GM23338 (cell line): ENCODE results near the gene OR5D14. TPM values are rescaled to one million over a fixed set of nuclear protein-coding genes. Genes with fewer than 3 reads are reported as not detected.

Experiments used
- ATAC-seq: fragments of 200-7000 bp; cut with Tn5 transposase; 3 replicates; pipeline ENCODE4 v1.9.1; 2020
- DNase-seq: peaks from one replicate; pipeline ENCODE4 v3.0.0-alpha.2; 2015; ENCODE audit warnings: low spot score
- H2AFZ ChIP-seq: fragments of 200-600 bp; sonication (generic); 2 replicates; pipeline ENCODE4 v1.8.0; 2016; ENCODE audit warnings: antibody characterized with exemption, mild to moderate bottlenecking, moderate library complexity
- H3F3A ChIP-seq: fragments of 200-600 bp; sonication (generic); replicated peaks from 2 replicates; pipeline ENCODE4 v1.8.0; 2017; ENCODE audit warnings: antibody characterized with exemption, mixed run types, low read depth
- H3K27ac ChIP-seq: fragments of 200-600 bp; sonication (generic); 2 replicates; pipeline ENCODE4 v1.6.1; 2016; ENCODE audit warnings: low read depth
- H3K27me3 ChIP-seq: fragments of 200-600 bp; sonication (generic); 2 replicates; pipeline ENCODE4 v1.8.0; 2016; ENCODE audit warnings: mild to moderate bottlenecking, mixed run types, moderate library complexity; ENCODE audit not compliant: insufficient read depth
- H3K36me3 ChIP-seq: fragments of 200-600 bp; sonication (generic); 2 replicates; pipeline ENCODE4 v1.8.0; 2016; ENCODE audit warnings: mild to moderate bottlenecking; ENCODE audit not compliant: insufficient read depth
- H3K4me1 ChIP-seq: fragments of 200-600 bp; sonication (generic); 2 replicates; pipeline ENCODE4 v1.8.0; 2016; ENCODE audit warnings: mild to moderate bottlenecking, moderate library complexity; ENCODE audit not compliant: insufficient read depth
- H3K4me2 ChIP-seq: fragments of 200-600 bp; sonication (generic); 2 replicates; pipeline ENCODE4 v1.7.1; 2017; ENCODE audit warnings: mixed run types
- H3K4me3 ChIP-seq: fragments of 200-600 bp; sonication (generic); 2 replicates; pipeline ENCODE4 v1.6.1; 2016; ENCODE audit warnings: mixed run types
- H3K79me2 ChIP-seq: fragments of 200-600 bp; sonication (generic); replicated peaks from 2 replicates; pipeline ENCODE4 v1.8.0; 2017; ENCODE audit warnings: mild to moderate bottlenecking; ENCODE audit not compliant: insufficient read depth
- H3K9me2 ChIP-seq: fragments of 200-600 bp; sonication (generic); 2 replicates; pipeline ENCODE4 v1.8.0; 2017; ENCODE audit not compliant: insufficient read depth
- H4K20me1 ChIP-seq: fragments of 200-600 bp; sonication (generic); replicated peaks from 2 replicates; pipeline ENCODE4 v1.8.0; 2017; ENCODE audit warnings: mild to moderate bottlenecking; ENCODE audit not compliant: insufficient read depth
- H3K27ac Mint-ChIP-seq: 2 replicates; pipeline ENCODE4 v1.8.0; 2020; ENCODE audit warnings: inconsistent platforms, mild to moderate bottlenecking, moderate library complexity, mixed read lengths
- H3K27me3 Mint-ChIP-seq: 3 replicates; pipeline ENCODE4 v1.8.0; 2022; ENCODE audit warnings: low read depth, mild to moderate bottlenecking, moderate library complexity, mixed read lengths, inconsistent platforms; ENCODE audit not compliant: insufficient read depth, poor library complexity
- H3K36me3 Mint-ChIP-seq: 3 replicates; pipeline ENCODE4 v1.8.0; 2021; ENCODE audit warnings: low read depth, mild to moderate bottlenecking, inconsistent platforms, moderate library complexity, mixed read lengths
- H3K4me1 Mint-ChIP-seq: 3 replicates; pipeline ENCODE4 v1.8.0; 2020; ENCODE audit warnings: mild to moderate bottlenecking, inconsistent platforms, mixed read lengths
- H3K4me3 Mint-ChIP-seq: 3 replicates; pipeline ENCODE4 v1.8.0; 2021; ENCODE audit warnings: moderate library complexity, mild to moderate bottlenecking, inconsistent platforms, mixed read lengths
- H3K9me3 Mint-ChIP-seq: 3 replicates; pipeline ENCODE4 v1.8.0; 2020; ENCODE audit warnings: moderate library complexity, mild to moderate bottlenecking, inconsistent platforms, mixed read lengths
- CREB1 ChIP-seq: fragments of 250-450 bp; sonication (Bioruptor Pico); IDR thresholded peaks from 2 replicates; pipeline ENCODE4 v1.5.0; 2020; ENCODE audit warnings: low read depth, mild to moderate bottlenecking, moderate library complexity
- CTCF ChIP-seq, 2 experiments: fragments of 200-600 bp in 1 of 2; sonication (generic) in 1 of 2; conservative IDR thresholded peaks; 2 replicates each; pipeline versions ENCODE4 v1.5.1 to v1.6.1; 2016 to 2017; ENCODE audit warnings: antibody characterized with exemption in 2 of 2, low read depth in 2 of 2, mild to moderate bottlenecking in 2 of 2, moderate library complexity in 1 of 2
- EZH2 ChIP-seq: fragments of 200-600 bp; sonication (generic); IDR thresholded peaks from one replicate; pipeline ENCODE4 v1.8.0; 2017; ENCODE audit warnings: antibody characterized with exemption, mild to moderate bottlenecking, low read depth; ENCODE audit not compliant: unreplicated experiment
- EZH2phosphoT487 ChIP-seq: fragments of 200-600 bp; sonication (generic); IDR thresholded peaks from one replicate; pipeline ENCODE4 v1.8.1; 2018; ENCODE audit warnings: antibody characterized with exemption; ENCODE audit not compliant: unreplicated experiment
- JUNB ChIP-seq: IDR thresholded peaks from one replicate; pipeline ENCODE4 v1.6.1; 2016; ENCODE audit warnings: antibody characterized with exemption; ENCODE audit not compliant: unreplicated experiment
- NANOG ChIP-seq: IDR thresholded peaks from 2 replicates; pipeline ENCODE4 v1.6.1; 2016; ENCODE audit warnings: antibody characterized with exemption, borderline replicate concordance
- STAT1 ChIP-seq: IDR thresholded peaks from one replicate; pipeline ENCODE4 v1.6.1; 2016; ENCODE audit warnings: antibody characterized with exemption; ENCODE audit not compliant: unreplicated experiment
- ZNF114 ChIP-seq: fragments of 250-450 bp; sonication (Bioruptor Pico); IDR thresholded peaks from 2 replicates; pipeline ENCODE4 v1.5.0; 2020; ENCODE audit warnings: mild to moderate bottlenecking, moderate library complexity
- ZNF331 ChIP-seq: fragments of 250-450 bp; sonication (Bioruptor Pico); IDR thresholded peaks from 2 replicates; pipeline ENCODE4 v1.5.0; 2020; ENCODE audit warnings: low read depth, mild to moderate bottlenecking, moderate library complexity
- ZNF462 ChIP-seq: fragments of 250-450 bp; sonication (Bioruptor Pico); IDR thresholded peaks from 2 replicates; pipeline ENCODE4 v1.5.0; 2020; ENCODE audit warnings: mild to moderate bottlenecking, moderate library complexity
- polyA plus RNA-seq: library from polyadenylated mRNA; unstranded; fragments of >200 nt; fragmentation: Nextera tagmentation; extraction: Ambion mirVana; gene quantifications from 2 replicates; pipeline ENCODE4 v1.2.1, GENCODE V29; 2016
- total RNA-seq: library from RNA; depleted of rRNA; stranded (reverse); fragments of >200 nt; shearing (Covaris generic); gene quantifications from 2 replicates; pipeline ENCODE4 v1.2.3, GENCODE V29; 2014

The OR5D14 gene
- total and polyA plus RNA-seq, 2 experiments from 2014 or later: not detected

DNA sequence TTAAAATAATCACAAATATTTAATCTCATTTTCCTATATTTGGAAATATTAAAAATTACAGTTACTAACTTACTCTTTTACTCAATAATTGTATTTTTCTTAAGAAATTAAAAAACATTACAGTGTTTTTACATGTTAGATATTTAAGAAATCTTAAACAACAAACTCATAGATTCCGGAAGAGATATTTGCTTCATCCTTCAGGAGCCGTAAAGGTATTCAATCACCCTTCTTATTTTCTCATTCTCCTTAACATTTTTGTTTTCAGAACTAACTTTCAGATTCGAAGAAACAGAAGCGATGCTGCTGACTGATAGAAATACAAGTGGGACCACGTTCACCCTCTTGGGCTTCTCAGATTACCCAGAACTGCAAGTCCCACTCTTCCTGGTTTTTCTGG is 24.0 kb downstream of the OR5D14 start, which contains the start of gene OR5D18:
TSS of gene OR5D18 (plus strand) at position 301 of the 400 bp plus-strand sequence. CDS start at position 301, 0 bp downstream.
- Mint-ChIP-seq H3K36me3 (peaks cover 31% of the 10 kb centered on the region; the same call in 2 of the 3 replicates), H3K27ac (no peak within 1 kb of the TSS), H3K9me3 (peaks cover 85% of the 10 kb centered on the region), H3K27me3 (no peaks in the 10 kb centered on the region), H3K4me1 (no peaks in the 10 kb centered on the region), H3K4me3 (no peak within 1 kb of the TSS)
- no peak within 1 kb of the TSS for H3K4me2 ChIP-seq
- no peaks in the 10 kb centered on the region for H3K27me3 ChIP-seq
- TF ChIP-seq ZNF114 (no peak), STAT1 (no peak), CREB1 (CRISPR knock-in tag) (no peak), JUNB (no peak), ZNF331 (CRISPR knock-in tag) (no peak), EZH2phosphoT487 (no peak), CTCF (conservative IDR thresholded peaks at IDR 0.05; ENCODE audit: low read depth in 2 of 2) (no peak), NANOG (no peak)
- H2AFZ ChIP-seq: no peak within 1 kb of the TSS
- no peak within 1 kb of the TSS for H3K4me3 ChIP-seq
- no peaks in the 10 kb centered on the region for H3K4me1 ChIP-seq
- H3K9me2 ChIP-seq: no peaks in the 10 kb centered on the region
- no peaks in the 10 kb centered on the region for H4K20me1 ChIP-seq
- ATAC-seq (no peak), DNase-seq (no peak)
- H3K79me2 ChIP-seq: no peaks in the 10 kb centered on the region
- H3F3A ChIP-seq: no peaks in the 10 kb centered on the region
- 0 out of 2 replicates have a peak, but pooled peaks cover 3% of the 10 kb centered on the region for H3K36me3 ChIP-seq
- H3K27ac ChIP-seq: no peak within 1 kb of the TSS

DNA sequence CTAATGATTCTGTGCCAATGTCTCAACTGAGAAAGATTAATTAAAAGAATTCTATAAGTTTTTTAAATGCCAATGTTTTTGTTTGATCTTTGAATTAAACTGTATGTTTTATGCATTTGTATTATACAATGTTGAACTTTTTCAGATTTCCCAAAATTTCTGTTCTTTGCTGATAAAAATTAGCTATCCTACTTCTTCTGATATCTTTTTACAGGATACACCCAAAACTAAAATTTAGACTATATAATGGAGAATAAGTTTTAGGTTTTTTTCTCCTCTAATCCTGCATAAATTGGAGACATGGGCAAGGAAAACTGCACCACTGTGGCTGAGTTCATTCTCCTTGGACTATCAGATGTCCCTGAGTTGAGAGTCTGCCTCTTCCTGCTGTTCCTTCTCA is 31.6 kb downstream of the OR5D14 start, which contains the start of gene OR5L2:
TSS of gene OR5L2 (plus strand) at position 301 of the 400 bp plus-strand sequence. CDS start at position 301, 0 bp downstream.
- no peak within 1 kb of the TSS for H3K4me3 Mint-ChIP-seq
- Histone ChIP-seq H2AFZ (no peak within 1 kb of the TSS), H3K9me2 (no peaks in the 10 kb centered on the region), H3K27ac (no peak within 1 kb of the TSS), H3F3A (no peaks in the 10 kb centered on the region), H3K4me2 (no peak within 1 kb of the TSS), H3K79me2 (no peaks in the 10 kb centered on the region), H4K20me1 (no peaks in the 10 kb centered on the region), H3K36me3 (no peaks in the 10 kb centered on the region), H3K27me3 (no peaks in the 10 kb centered on the region), H3K4me3 (no peak within 1 kb of the TSS), H3K4me1 (no peaks in the 10 kb centered on the region)
- ATAC-seq: no peak
- peaks cover 80% of the 10 kb centered on the region for H3K9me3 Mint-ChIP-seq
- no peak for DNase-seq
- peaks cover 16% of the 10 kb centered on the region; the same call in 2 of the 3 replicates for H3K36me3 Mint-ChIP-seq
- H3K27ac Mint-ChIP-seq: no peak within 1 kb of the TSS
- H3K4me1 Mint-ChIP-seq: no peaks in the 10 kb centered on the region
- peaks cover 2% of the 10 kb centered on the region for H3K27me3 Mint-ChIP-seq
- TF ChIP-seq ZNF462 (CRISPR knock-in tag) (no peak), EZH2phosphoT487 (no peak), CREB1 (CRISPR knock-in tag) (no peak), EZH2 (no peak), STAT1 (no peak), ZNF114 (no peak), NANOG (no peak), CTCF (conservative IDR thresholded peaks at IDR 0.05; ENCODE audit: low read depth in 2 of 2) (no peak), JUNB (no peak)
